Astrocyte of the spinal cord (primary cell): ENCODE results near the gene ERP29.
"Not testable (repeated sequence)": the region's sequence is repeated elsewhere in the genome, so short reads cannot be mapped to it uniquely, and the experiment has no call there.

Experiments
- DNase-seq: peaks from one replicate; pipeline ENCODE4 v3.0.0; 2011; ENCODE audit warnings: low read depth, low spot score
- H3K4me3 ChIP-seq: 2 replicates; pipeline ENCODE4 v1.5.1; 2011; ENCODE audit warnings: low read depth, mild to moderate bottlenecking, low read length, moderate library complexity
- CTCF ChIP-seq: IDR thresholded peaks from 2 replicates; pipeline ENCODE4 v1.5.1; 2012; ENCODE audit warnings: low read depth, mild to moderate bottlenecking, low read length, inconsistent platforms
- in situ Hi-C: cut with HindIII; loops from 2 replicates; pipeline ENCODE4 v1.10.0; 2017; ENCODE audit warnings: low sequenced_read_pairs

The ERP29 gene

DNA sequence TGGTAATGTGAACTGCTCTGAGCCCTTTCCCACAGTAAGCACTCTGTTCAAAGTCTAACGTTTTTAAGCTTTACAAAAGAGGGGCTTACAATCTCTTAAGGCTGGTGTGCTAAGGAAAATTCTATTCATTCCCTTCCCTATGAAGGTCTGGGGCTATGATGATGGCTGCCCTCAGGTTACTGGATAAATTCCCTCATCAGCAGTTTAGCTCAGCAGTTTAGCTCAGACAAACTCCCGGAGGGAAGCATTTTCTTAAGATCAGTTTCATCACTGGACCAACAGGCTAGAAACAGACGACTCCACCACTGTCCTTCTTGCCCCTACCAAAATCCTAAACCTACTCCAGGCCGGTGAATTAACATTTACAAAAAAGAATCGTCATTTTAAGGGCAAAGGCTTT, 19.1 kb downstream of the ERP29 start:
- in situ Hi-C loops = no loop called here
- no peak overlapping the region for H3K4me3 ChIP-seq

GRCh38 chr12:112035219-112035785, 22.1 kb downstream of the ERP29 start:
- no peak for DNase-seq
- no peak for TF ChIP-seq CTCF
- in situ Hi-C loops = no loop called here
- no peak overlapping the region for H3K4me3 ChIP-seq

More for the DNA sequence above, 19.1 kb downstream of the ERP29 start:
- no peak for DNase-seq
- no peak for TF ChIP-seq CTCF

GRCh38 chr12:112036614-112037013, 23.4 kb downstream of the ERP29 start:
- in situ Hi-C loops, H3K4me3 ChIP-seq, DNase-seq: not testable (repeated sequence)

GRCh38 chr12:112046003-112046402, 32.8 kb downstream of the ERP29 start:
- in situ Hi-C loops = no loop called here
- DNase-seq = no peak
- TF ChIP-seq CTCF = no peak
- no peak overlapping the region for H3K4me3 ChIP-seq

DNA sequence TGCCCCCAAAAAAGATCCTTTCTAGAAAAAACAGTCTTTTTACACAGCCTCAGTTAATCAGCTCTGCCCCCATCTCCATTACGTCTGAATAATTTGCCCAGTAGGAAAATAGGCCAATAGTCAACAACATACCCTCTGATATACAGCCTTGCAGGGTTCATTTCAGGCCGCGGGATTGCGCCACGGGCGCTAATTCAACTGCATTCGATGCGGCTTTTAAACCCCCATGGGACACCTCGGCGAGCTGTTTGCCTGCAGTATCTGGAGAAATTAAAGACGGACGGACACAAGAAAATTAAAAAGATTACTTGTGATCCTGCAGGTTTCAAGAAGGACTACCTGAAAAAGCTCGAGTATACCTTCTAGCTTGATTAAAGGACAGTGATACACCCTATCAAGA, 36.1 kb downstream of the ERP29 start:
- in situ Hi-C loops = no loop called here
- H3K4me3 ChIP-seq = no peak overlapping the region
- TF ChIP-seq CTCF = no peak
- DNase-seq = no peak

- TF ChIP-seq CTCF = no peak
- in situ Hi-C loops = no loop called here
- DNase-seq = no peak
- no peak overlapping the region for H3K4me3 ChIP-seq
Measured at GRCh38 chr12:112061137-112061536, 47.9 kb downstream of the ERP29 start.

GRCh38 chr12:112063273-112063672, 50.0 kb downstream of the ERP29 start:
- TF ChIP-seq CTCF = no peak
- in situ Hi-C loops = no loop called here
- no peak overlapping the region for H3K4me3 ChIP-seq
- no peak for DNase-seq
